RWPE2 (cell line): ENCODE measurements around the gene UNC5A.

Experiments
- ATAC-seq: fragments of 200-7000 bp; cut with Tn5 transposase; 3 replicates; pipeline ENCODE4 v1.9.1; 2021; ENCODE audit warnings: low read depth
- DNase-seq: peaks from one replicate; pipeline ENCODE4 v3.0.0-alpha.2; 2020; ENCODE audit warnings: low spot score
- H3K27ac ChIP-seq: fragments of 450-650 bp; 2 replicates; pipeline ENCODE4 v1.5.1; 2017; ENCODE audit warnings: mild to moderate bottlenecking; ENCODE audit not compliant: poor library complexity, severe bottlenecking
- H3K27me3 ChIP-seq: fragments of 250-450 bp; sonication (Bioruptor Pico); 2 replicates; pipeline ENCODE4 v1.5.1; 2021; ENCODE audit warnings: mild to moderate bottlenecking, moderate library complexity; ENCODE audit not compliant: insufficient read depth, poor library complexity, severe bottlenecking
- H3K36me3 ChIP-seq: fragments of 250-450 bp; sonication (Bioruptor Pico); 2 replicates; pipeline ENCODE4 v1.5.1; 2020; ENCODE audit warnings: low read depth, mild to moderate bottlenecking, moderate library complexity
- H3K4me1 ChIP-seq: fragments of 250-450 bp; sonication (Bioruptor Pico); 2 replicates; pipeline ENCODE4 v1.5.1; 2021; ENCODE audit warnings: mild to moderate bottlenecking, moderate library complexity; ENCODE audit not compliant: insufficient read depth, poor library complexity, severe bottlenecking
- H3K4me3 ChIP-seq: fragments of 250-450 bp; sonication (Bioruptor Pico); 2 replicates; pipeline ENCODE4 v1.5.1; 2021; ENCODE audit warnings: mild to moderate bottlenecking, moderate library complexity; ENCODE audit not compliant: severe bottlenecking
- H3K9me3 ChIP-seq: fragments of 250-450 bp; sonication (Bioruptor Pico); 2 replicates; pipeline ENCODE4 v1.5.1; 2021; ENCODE audit warnings: mild to moderate bottlenecking, moderate library complexity; ENCODE audit not compliant: severe bottlenecking
- TF ChIP-seq, protein P1 (sequence below): fragments of 450-650 bp; IDR thresholded peaks from one replicate; pipeline ENCODE4 v1.5.1; 2017; ENCODE audit warnings: mild to moderate bottlenecking, moderate library complexity; ENCODE audit not compliant: poor library complexity, severe bottlenecking

UNC5A gene

DNA sequence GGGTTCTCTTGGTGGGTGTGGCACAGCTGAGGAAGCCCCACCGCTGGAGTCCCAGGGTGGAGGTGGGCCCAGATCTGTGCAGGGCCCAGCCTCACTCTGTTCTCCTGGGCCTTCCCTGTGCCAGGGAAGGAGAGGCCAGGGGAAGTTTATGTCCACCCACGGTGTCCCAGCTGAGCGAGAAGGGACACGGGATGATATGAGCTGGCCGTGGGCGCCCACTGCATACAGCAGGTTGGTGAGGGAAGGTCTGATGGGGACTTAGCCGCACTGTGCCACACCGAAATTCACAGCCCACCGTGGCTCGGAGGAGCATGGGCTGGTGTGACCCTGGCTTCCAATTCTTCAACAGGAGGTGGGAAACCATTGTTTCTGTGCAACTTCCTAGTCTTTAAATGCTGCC is 33.9 kb downstream of the UNC5A start:
- Histone ChIP-seq H3K4me1 (no peaks in the 10 kb centered on the region), H3K36me3 (no peaks in the 10 kb centered on the region), H3K4me3 (no peak overlapping the region), H3K27me3 (peaks cover 6% of the 10 kb centered on the region), H3K9me3 (no peaks in the 10 kb centered on the region), H3K27ac (no peak overlapping the region)
- ATAC-seq (no peak), DNase-seq (no peak)
- TF ChIP-seq, protein P1, sequence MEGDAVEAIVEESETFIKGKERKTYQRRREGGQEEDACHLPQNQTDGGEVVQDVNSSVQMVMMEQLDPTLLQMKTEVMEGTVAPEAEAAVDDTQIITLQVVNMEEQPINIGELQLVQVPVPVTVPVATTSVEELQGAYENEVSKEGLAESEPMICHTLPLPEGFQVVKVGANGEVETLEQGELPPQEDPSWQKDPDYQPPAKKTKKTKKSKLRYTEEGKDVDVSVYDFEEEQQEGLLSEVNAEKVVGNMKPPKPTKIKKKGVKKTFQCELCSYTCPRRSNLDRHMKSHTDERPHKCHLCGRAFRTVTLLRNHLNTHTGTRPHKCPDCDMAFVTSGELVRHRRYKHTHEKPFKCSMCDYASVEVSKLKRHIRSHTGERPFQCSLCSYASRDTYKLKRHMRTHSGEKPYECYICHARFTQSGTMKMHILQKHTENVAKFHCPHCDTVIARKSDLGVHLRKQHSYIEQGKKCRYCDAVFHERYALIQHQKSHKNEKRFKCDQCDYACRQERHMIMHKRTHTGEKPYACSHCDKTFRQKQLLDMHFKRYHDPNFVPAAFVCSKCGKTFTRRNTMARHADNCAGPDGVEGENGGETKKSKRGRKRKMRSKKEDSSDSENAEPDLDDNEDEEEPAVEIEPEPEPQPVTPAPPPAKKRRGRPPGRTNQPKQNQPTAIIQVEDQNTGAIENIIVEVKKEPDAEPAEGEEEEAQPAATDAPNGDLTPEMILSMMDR = no peak

DNA sequence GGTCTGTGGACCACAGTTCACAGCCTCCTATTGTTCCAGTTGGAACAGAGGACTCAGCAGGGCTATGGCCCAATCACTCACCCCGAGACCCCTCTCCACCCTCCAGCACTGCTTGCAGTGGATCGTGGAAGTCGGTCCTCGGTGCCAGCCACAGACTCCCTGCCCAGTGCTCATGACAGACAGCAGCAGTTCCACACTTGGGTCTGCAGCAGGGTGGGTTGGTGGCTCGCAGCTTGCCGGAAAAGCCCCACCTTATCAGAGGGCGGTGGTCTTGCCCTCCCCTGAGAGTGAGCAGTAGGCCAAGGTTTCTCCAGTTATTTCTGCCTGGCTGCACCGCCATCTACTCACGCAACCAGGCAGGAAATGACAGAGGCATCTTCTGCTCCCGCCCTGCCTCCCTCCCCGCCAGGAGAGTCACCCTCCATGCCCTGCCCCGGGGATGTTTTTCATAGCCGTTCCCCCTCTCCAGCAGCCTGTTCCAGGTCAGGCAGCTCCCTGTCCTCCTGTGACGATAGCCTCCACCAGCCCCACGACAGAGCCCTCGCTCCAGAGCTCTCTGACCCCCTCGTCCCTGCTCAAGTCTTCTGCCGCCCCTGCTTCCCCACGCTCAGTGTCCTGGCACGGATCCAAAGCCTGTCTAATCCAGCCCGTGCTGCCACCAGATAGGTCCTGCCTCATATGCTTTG is 34.5 kb downstream of the UNC5A start:
- TF ChIP-seq, protein P1 = no peak
- H3K27ac ChIP-seq = no peak overlapping the region
- H3K36me3 ChIP-seq = no peaks in the 10 kb centered on the region
- no peaks in the 10 kb centered on the region for H3K4me1 ChIP-seq
- no peak for DNase-seq
- no peaks in the 10 kb centered on the region for H3K9me3 ChIP-seq
- no peak overlapping the region for H3K4me3 ChIP-seq
- peak; percentile 81 for ATAC-seq
- H3K27me3 ChIP-seq = peaks cover 6% of the 10 kb centered on the region

DNA sequence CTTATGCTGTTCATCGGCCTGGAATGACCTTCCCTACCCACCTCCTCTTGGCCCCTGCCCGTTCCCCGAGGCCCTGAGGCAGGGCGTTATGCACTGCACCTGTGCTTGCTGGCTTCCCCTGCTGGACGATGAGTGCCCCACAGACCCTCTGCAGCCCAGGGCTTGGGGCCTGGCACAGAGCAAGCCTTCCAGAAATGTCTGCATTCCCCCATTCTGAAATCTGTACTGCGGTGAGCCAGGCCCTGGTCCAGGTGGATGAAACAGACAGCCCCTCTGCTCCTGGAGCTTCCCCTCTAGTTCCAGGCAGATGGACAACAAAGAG is 35.0 kb downstream of the UNC5A start:
- peaks cover 6% of the 10 kb centered on the region for H3K27me3 ChIP-seq
- H3K9me3 ChIP-seq = no peaks in the 10 kb centered on the region
- TF ChIP-seq, protein P1 = no peak
- no peaks in the 10 kb centered on the region for H3K4me1 ChIP-seq
- ATAC-seq (peak; percentile 24; the same call in 2 of the 3 replicates), DNase-seq (no peak)
- no peak overlapping the region for H3K4me3 ChIP-seq
- no peaks in the 10 kb centered on the region for H3K36me3 ChIP-seq
- no peak overlapping the region for H3K27ac ChIP-seq

DNA sequence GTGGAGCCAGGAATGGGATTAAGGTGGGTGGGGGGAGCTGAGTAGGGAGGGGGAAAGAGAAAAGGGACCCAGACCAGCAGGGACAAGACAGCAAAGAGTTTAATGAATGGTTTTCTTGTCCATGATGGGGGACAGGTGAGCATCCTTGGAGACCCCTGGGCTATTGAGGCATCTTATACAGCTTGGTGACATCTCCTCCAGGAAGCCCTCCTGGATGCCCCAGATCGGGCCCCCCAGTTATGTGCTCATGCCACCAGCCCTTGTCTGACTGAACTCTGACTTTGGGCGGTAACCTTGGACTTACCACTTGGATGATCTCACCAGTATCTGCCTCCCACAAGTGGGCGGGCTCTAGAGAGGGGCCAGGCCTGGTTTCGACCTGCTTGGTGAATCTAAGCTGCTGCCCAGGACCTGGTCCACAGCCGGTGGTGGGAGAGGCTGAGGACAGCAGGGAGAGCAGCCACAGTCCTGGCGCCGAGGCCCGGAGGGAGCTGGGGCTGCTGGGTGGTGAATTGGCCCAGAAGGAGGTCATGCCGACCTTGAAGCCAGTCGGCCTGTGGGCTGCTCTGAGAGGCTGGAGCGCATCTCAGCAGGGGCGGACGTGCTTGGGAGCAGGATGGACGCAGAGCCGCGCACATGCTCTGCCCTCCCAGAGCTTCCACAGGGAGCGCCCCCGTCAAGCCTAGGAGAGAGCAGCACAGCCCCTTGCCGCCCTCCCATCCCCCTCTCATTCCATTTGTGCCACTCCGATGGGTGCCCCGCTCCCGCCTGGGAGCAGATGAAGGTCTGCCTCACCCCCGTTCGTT is 36.2 kb downstream of the UNC5A start:
- ATAC-seq = peak; percentile 33; the same call in 1 of the 3 replicates
- DNase-seq = no peak

More for the DNA sequence above, 36.2 kb downstream of the UNC5A start:
- H3K9me3 ChIP-seq = no peaks in the 10 kb centered on the region
- no peaks in the 10 kb centered on the region for H3K4me1 ChIP-seq
- H3K27me3 ChIP-seq = peaks cover 8% of the 10 kb centered on the region
- no peak overlapping the region for H3K4me3 ChIP-seq
- H3K27ac ChIP-seq = no peak overlapping the region
- no peaks in the 10 kb centered on the region for H3K36me3 ChIP-seq
- TF ChIP-seq, protein P1 = no peak
